T-helper 1 cell treated with Interleukin-12 subunit alpha and Interleukin-12 subunit beta and Interleukin-4 antibody, amounts not matched to agents 30 ng/mL and 1 ng/mL, for 36 hours (primary cell): Measurements from ENCODE around the gene CCDC43. TPM values are rescaled to one million over a fixed set of nuclear protein-coding genes. Genes with fewer than 3 reads are reported as not detected.
"Not testable (repeated sequence)": the region's sequence is repeated elsewhere in the genome, so short reads cannot be mapped to it uniquely, and the experiment has no call there.

Source experiments
- intact Hi-C: fragments of 100-400 bp; cut with micrococcal nuclease; formaldehyde crosslinking; loops from one replicate; pipeline ENCODE4 v1.15.1; 2024
- total RNA-seq: library from RNA; stranded (reverse); gene quantifications from 2 replicates; pipeline ENCODE4 v1.2.3, GENCODE V29; 2022

CCDC43 gene, protein sequence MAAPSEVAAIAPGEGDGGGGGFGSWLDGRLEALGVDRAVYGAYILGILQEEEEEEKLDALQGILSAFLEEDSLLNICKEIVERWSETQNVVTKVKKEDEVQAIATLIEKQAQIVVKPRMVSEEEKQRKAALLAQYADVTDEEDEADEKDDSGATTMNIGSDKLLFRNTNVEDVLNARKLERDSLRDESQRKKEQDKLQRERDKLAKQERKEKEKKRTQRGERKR
- total RNA-seq = 32.4 and 33.6 TPM in 2 replicates

DNA sequence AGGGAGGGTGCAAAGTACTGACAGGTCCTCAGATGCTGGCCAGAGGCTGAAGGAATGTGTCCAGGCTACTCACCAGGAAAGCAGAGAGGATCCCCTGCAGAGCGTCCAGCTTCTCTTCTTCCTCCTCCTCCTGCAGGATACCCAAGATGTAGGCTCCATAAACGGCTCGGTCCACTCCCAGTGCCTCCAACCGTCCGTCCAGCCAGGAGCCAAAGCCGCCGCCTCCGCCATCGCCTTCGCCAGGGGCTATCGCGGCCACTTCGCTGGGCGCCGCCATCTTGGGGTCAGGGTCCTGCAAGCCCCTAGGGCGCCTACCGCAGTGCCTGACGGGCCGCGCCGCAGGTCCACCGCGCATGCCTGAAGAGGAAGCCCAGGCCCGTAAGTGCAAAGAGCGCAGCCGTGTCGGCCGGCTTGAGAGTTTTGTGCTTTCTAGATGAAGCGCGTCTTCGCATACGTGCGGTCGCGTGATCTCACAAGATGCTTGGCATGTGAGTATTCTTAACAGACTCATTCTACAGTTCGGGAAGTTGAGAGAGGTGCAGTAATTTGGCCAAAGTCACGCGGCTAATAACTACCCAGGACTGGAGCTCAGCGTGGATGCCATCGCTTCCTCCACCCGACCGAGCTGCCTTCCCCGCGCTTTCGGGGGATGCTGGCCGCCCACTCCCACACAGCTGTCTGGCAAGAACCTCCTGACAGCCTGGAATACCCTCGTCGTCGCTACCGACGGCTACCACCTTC lies at the start of gene CCDC43:
TSS of gene CCDC43 (minus strand) at position 300 of the 741 bp plus-strand sequence. CDS start at position 277, 23 bp downstream.
- intact Hi-C loops = loop anchor here (1.0 to 5.0 kb wide), 3 partner anchors 19 to 967 kb away; partner anchors contain the start of genes DBF4B and GPATCH8

DNA sequence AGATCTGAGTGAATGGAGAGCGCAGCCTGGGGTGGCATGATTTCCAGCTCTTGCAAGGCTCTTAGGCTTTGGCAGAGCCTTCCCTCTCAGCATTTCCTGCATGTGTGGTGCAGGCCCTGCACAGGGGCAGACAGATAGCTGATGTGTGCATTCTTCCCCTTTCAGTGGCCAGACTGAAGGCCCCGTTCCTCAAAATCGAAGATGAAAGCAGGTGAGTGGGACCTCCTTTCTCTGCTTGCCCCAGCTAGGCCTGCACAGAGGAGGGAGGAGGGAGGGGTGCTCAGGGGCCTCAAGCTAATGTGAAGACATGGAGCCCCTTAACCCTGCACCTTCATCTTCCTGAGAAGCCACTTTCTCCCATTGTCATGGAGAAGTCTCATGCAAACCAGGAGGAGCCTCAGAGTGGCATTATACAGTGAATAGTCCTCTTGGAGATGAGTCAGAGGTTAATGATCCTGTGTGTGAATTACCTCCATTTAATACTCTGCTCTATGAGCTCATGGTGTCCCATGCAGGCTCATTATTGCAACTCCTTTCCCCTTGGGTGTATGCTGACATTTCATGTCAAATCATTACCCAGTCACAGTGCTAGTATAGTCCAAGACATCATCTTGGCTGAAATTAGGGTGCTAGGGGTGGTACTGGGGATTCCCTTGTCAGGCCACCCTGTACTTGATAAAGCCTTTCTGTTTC lies 48.8 kb upstream of the CCDC43 start:
- intact Hi-C loops = no loop called here

DNA sequence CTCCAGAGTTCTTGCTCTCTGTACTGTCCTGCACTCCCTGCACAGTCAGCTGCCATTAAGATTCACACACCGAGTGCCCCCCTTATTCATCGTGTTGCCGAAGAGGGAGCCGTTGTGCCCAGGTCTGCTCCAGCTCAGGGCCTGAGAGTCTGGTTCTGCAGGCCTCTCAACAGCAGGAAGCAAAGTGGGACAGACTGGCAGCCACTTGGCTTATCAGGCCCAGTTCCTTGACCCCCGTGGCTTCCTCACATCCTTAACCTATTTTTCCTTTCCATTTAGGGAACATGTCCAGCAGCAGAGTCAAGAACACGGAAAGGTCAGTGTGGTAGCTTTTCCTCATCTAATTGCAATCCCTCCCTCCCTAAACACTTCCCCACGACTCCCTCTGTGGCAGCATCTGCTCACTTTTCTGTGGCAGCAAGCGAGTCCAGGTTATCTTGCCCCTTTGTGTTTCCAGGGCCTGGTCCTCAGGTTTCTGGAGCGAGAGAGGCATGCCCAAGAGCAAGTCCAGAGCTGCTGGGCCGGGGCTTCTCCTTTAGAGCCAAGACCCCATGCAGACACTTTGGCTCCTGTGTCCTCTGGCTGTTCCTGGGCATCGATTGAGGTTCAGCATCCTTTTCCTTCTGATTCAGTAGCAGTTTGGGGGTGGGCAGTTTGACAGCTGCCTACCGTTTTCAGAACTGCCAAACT lies 47.1 kb upstream of the CCDC43 start:
- intact Hi-C loops = no loop called here

DNA sequence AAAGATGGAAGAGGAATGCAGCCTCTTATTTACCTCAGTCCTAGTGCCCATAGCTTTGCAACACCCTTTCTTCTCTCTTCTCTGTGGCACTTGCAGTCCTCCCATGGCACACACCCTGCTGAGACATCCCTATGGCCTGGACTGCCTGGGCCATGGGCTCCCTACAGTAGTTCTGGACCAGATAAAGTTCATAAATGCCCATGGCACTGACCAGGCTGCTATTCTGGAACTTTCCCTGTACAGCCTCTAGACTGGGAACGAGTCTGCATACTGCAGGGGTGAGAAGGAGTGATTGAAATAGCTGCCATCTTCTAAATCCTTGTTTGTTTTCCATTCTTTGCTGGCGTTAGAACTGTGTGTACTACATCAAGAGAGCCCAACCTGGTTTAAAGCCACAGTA lies 44.7 kb upstream of the CCDC43 start:
- intact Hi-C loops = no loop called here

DNA sequence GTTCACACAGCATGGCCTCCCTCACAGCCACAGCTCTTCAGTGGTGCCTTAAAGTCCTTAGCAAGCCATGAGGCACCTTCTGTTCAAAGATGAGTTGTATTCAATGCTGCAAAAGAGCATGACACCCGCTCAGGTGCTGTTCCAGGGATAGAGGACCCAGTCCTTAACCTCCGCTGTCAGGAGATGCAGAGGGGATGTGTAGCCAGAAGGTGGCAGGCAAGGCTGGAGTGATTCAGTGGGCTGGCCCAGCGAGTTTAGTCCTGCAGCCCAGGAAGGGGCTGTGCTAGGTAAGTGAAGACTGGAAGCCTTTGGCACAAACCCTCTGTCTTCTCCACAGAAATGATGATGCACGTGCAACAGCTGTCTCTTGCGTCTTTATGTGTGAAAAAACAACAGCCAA lies 44.2 kb upstream of the CCDC43 start:
- intact Hi-C loops = no loop called here

DNA sequence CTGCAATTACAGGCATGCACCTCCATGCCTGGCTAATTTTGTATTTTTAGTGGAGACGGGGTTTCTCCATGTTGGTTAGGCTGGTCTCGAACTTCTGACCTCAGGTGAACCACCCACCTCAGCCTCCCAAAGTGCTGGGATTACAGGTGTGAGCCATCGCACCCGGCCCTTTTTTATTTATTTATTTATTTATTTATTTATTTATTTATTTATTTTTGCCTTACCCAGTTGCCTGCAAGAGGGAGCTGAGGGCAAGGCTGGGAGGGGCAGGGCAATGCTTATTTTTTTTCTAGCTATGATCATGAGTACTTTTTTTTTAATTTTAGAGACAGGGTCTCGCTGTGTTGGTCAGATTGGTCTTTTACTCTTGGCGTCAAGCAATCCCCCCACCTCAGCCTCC lies 36.5 kb upstream of the CCDC43 start:
- intact Hi-C loops = not testable (repeated sequence)

DNA sequence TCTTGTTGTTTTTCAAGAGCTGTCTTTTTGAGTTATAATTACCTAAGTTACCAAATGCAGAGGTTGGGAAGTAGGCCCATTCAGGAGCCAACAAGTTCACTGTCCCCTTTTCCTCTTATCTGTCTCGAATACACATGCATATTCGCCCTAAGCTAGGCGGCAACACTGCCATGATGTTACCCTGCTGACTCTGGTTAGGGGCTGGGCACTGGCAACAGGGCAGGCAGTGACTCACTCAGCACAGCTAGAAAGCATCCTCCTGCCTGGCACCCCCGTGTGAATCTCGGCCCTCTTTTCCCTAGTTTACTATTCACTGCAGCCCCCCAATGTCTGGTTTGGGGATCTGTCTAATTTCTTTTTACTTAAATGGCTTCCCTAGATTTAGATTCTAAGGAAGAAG lies 32.7 kb upstream of the CCDC43 start:
- intact Hi-C loops = no loop called here

DNA sequence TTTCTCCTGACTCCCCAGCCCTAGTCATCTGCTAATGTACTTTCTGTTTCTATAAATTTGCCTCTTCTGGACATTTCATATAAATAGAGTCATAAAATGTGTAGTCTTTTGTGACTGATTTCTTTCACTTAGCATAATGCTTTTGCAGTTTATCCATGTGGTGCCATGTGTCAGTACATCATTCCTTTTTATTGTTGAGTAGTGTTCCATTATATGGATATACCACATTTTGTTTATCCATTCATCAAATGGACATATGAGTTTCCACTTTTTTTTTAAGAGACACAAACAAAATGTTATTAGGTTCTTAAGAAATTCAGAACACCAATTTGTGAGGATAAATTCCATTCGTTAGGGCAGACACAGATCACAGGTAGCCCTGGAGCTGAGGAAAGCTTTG lies 29.9 kb upstream of the CCDC43 start:
- intact Hi-C loops = no loop called here

DNA sequence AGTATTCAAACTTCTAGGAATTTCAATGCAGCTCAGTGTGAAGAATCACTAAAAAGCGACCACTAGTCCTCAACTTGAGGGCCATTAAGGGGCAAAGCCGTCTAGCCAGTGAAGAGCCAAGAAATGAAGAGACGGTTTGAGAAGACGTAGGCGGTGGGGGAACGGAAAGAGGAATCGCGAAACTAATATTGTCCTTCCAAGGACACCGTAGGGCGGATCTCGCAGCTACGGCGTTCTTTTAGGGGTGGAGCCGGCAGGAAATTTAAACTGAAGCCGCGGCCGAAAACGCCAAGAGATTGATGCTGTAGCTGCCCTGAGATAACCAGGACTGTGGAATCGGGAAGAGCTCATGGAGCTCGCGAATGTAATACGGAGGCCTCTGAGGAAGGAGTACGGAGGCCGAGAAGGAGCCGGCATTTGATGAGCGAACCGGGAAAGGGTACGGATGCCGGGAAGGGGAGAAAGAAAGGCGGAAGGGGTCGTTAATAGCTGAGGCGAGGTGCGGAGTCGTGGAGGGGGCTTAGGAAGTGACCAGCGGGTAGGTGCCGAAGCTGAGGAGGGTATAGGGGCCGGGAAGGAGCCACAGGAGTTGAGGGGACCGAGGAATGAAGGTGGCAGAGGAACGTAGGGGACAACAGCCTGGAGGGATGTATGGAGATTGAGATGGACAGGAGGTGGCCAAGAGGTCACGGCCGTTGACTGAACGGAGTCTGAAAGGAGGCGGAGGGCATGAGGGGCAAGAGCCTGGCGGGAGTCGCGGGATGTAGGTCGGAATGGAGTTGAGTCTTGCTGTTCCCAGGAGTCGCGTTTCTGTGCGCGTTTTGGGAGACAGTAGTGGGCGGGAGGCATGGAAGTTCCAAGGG lies 19.1 kb upstream of the CCDC43 start, which contains the start of gene DBF4B:
TSS of gene DBF4B (plus strand) at position 265 of the 863 bp plus-strand sequence. CDS start at position 421, 156 bp downstream.
- intact Hi-C loops = loop anchor here (1.0 to 5.0 kb wide), 6 partner anchors 19 to 353 kb away; partner anchors contain the start of genes CCDC43, EFTUD2, FZD2 and GPATCH8

DNA sequence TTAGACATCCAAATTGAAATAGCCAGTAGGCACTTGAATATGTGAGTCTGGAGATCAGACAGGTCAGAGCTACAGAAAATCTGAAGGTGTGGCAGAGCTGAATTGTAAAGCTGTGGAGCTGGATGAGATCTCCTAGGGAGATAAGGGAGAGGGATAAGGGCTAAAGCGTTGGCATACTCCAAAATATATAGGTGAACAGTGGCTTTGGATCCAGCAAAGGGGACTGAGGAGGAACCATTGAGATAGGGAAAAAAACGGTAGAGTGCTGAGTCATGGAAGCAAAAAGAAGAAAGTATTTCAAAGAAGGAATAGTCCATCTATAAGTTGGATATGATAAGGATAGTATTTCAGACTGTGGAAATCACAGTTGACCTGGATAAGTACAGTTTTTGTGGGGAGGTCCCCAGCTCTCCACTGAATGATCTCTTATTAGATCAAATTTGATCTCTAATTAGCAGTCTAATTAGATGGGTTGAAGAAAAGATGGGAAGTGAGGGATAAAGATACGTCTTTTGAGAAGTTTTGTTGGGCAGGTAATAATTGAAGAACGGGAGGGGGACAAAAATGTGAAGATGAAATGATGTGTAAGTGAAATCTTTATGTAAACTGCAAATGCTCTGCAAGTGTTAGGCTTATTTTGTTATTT lies 18.3 kb upstream of the CCDC43 start:
- intact Hi-C loops = loop anchor here (1.0 to 5.0 kb wide), 6 partner anchors 19 to 353 kb away; partner anchors contain the start of genes CCDC43, EFTUD2, FZD2 and GPATCH8

DNA sequence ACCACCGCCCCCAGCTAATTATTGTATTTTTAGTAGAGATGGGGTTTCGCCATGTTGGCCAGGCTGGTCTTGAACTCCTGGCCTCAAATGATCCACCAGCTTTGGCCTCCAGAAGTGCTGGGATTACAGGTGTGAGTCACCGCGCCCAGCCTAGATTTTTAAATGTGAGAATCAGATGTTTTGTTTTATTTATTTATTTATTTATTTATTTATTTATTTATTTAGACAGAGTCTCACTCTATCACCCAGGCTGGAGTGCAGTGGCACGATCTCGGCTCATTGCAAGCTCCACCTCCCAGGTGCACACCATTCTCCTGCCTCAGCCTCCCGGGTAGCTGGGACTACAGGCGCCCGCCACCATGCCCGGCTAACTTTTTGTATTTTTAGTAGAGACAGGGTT lies 10.7 kb upstream of the CCDC43 start:
- intact Hi-C loops = not testable (repeated sequence)

DNA sequence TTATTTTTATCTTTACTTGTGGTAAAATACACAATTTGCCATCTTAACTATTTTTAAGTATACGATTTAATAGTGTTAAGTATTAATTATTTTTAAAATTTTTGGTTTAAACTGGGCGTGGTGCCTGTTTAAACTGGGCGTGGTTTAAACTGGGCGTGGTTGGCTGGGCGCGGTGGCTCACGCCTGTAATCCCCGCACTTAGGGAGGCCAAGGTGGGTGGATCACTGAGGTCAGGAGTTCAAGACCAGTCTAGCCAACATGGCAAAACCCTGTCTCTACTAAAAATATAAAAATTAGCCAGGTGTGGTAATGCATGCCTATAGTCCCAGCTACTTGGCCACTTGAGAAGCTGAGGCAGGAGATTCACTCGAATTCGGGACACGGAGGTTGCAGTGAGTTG lies 4.0 kb upstream of the CCDC43 start:
- intact Hi-C loops = loop anchor here (5.0 kb wide), 1 partner anchor 971 kb away; no protein-coding TSS in a partner anchor

DNA sequence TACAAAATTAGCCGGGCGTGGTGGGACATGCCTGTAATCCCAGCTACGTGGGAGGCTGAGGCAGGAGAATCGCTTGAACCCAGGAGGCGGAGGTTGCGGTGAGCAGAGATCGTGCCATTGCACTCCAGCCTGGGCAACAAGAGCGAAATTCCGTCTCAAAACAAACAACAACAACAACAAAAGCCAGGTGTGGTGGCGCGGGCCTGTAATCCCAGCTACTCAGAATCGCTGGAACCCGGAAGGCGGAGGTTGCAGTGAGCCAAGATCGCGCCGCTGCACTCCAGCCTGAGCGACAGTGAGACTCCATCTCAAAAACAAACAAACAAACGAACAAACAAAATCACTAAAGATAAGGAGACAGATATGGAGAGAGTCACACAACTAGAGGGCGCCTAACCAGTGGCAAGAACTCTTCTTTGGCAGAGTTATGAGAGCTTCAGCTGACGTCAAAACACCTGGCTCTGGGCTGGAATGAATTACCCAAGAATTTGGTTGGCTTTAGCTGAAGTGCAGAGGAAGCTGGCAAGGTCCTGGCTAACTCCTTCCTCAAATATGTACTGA lies 1.2 kb upstream of the CCDC43 start:
- intact Hi-C loops = loop anchor here (5.0 kb wide), 1 partner anchor 969 kb away; no protein-coding TSS in a partner anchor

DNA sequence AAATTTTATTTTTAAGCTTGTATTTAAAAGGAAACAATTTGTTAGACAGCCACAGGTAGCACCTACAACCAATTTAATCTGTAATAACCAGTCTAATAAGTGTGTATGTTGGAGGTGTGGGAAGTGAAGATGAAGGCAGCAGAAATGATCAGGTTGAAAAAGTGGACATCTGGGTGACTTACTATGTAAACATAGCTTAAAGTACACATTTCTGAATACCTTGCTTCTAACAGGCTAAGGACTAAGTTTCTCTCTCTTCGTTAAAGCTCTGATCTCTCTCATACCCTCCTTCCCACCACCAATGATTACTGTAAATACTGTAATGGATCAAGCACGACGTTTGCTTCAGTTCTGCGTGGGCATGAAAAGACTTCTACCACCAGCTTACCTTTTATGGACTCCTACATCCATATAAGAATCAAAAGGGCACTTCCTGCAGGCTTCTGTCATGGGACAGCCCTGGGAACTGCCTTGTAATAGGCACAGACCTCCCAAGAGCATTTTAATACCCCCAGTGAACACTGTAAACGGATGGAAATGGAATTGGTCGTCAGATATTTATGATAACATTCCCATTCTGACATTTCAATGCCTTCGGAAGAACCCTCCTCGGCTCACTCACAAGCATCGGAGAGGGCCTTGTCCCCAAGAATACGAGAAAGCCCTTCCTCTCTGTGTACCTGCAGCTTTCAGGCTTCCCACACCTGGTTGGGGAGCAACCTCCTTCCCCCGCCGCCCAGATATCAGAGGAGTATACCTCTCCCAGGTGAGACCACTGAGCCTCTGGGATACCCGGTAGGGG lies 700 bp downstream of the CCDC43 start:
- intact Hi-C loops = loop anchor here (1.0 kb wide), 2 partner anchors 19 to 186 kb away; partner anchors contain the start of genes DBF4B and GPATCH8

DNA sequence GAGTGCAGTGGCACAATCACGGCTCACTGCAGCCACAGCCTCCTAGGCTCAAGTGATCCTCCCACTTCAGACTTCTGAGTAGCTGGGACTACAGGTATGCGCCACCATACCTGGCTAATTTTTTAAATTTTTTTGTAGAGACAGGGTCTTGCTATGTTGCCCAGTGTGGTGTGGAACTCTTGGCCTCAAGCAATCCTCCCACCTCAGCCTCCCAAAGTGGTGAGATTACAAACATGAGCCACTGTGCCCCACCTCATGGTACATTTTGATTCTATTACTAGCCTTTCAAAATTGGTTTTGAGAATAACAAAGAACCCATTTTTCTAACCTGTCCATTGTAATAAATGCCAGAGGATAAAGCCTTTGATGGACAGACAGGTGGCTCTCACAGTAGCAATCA lies 1.4 kb downstream of the CCDC43 start:
- intact Hi-C loops = no loop called here

DNA sequence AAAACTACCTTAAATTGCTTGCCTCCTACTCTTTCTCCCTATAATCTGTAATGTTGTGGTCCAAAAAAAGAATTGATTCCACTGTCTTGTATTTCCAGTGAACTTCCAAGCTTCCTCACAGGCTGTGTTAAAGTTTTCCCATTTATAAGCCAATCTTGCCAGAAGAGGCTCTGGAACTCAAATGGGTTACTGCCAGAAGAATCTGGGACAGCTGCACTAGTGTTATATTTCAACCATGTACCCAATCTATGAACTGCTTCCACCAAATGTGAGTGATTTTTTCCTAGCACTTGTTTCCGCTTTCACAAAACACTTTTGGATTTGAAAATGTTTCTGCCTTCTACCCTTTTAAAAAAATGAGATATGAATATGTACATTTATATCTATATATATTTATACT lies 1.8 kb downstream of the CCDC43 start:
- intact Hi-C loops = no loop called here

DNA sequence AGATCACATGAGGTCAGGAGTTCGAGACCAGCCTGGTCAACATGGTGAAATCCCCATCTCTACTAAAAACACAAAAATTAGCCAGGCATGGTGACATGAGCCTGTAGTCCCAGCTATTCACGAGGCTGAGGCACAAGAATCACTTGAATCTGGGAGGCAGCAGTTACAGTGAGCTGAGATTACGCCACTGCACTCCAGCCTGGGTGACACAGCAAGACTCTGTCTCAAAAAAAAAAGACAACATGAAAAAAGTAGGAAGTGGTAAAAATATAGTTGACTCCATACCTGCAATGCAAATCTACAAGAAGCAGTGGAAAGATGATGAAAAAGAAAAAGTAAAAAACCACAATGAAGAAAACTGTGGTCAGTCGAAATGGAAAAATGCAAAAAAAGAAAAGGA lies 6.3 kb downstream of the CCDC43 start:
- intact Hi-C loops = not testable (repeated sequence)

DNA sequence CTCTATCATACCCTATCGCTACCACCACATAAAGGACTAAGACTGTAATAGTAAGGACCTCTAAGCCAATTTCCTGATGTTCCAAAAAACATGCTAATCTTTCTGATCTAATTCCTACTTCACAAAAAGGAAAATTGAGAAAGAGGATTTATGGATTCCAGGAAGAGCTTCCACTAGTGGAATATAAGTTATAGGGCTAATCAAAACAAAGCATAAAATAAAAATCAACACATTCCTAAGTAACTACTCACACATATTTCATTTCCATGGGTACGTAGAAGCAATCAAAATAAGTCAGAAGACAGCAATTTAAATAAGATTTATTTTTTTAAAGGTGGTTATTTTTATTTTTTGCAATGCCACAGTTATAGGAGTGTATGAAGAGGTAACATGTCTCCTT lies 12.4 kb downstream of the CCDC43 start:
- intact Hi-C loops = no loop called here
